Measurements from ENCODE around the gene OOSP1.
"Not testable (repeated sequence)": the region's sequence is repeated elsewhere in the genome, so short reads cannot be mapped to it uniquely, and the experiment has no call there.

OOSP1 gene

GRCh38 chr11:59938132-59938531 lies at the start of gene OOSP1:
Gene OOSP1 (plus strand): TSS chr11:59938432. CDS start chr11:59938455, 23 bp downstream.
- DNase-seq (ENCODE audit: low read depth), result no peak

GRCh38 chr11:59891781-59892181 lies 46.5 kb upstream of the OOSP1 start:
- no peak for DNase-seq (ENCODE audit: low read depth)

- DNase-seq (ENCODE audit: low read depth), result no peak
Observed at GRCh38 chr11:59894616-59895015, 43.6 kb upstream of the OOSP1 start.

- no peak for DNase-seq (ENCODE audit: low read depth)
Observed at GRCh38 chr11:59898046-59898445, 40.2 kb upstream of the OOSP1 start.

- DNase-seq (ENCODE audit: low read depth), result no peak
Observed at GRCh38 chr11:59898650-59899049, 39.6 kb upstream of the OOSP1 start.

- no peak for DNase-seq (ENCODE audit: low read depth)
Observed at GRCh38 chr11:59899532-59899931, 38.7 kb upstream of the OOSP1 start.

GRCh38 chr11:59900366-59901126 lies 37.7 kb upstream of the OOSP1 start:
- DNase-seq (ENCODE audit: low read depth), result no peak

GRCh38 chr11:59901306-59901705 lies 36.9 kb upstream of the OOSP1 start:
- DNase-seq (ENCODE audit: low read depth), result no peak

- not testable (repeated sequence) for DNase-seq (ENCODE audit: low read depth)
Observed at GRCh38 chr11:59903569-59903968, 34.7 kb upstream of the OOSP1 start.

- DNase-seq (ENCODE audit: low read depth), result no peak
Observed at GRCh38 chr11:59918480-59918879, 19.8 kb upstream of the OOSP1 start.

- no peak for DNase-seq (ENCODE audit: low read depth)
Observed at GRCh38 chr11:59918987-59919589, 19.1 kb upstream of the OOSP1 start.

- no peak for DNase-seq (ENCODE audit: low read depth)
Observed at GRCh38 chr11:59923813-59924212, 14.4 kb upstream of the OOSP1 start.

- DNase-seq (ENCODE audit: low read depth), result no peak
Observed at GRCh38 chr11:59931688-59932087, 6.5 kb upstream of the OOSP1 start.

GRCh38 chr11:59938718-59939117 lies 486 bp downstream of the OOSP1 start:
- DNase-seq (ENCODE audit: low read depth), result no peak

GRCh38 chr11:59939482-59939881 lies 1.2 kb downstream of the OOSP1 start:
- DNase-seq (ENCODE audit: low read depth), result no peak

- no peak for DNase-seq (ENCODE audit: low read depth)
Observed at GRCh38 chr11:59941091-59941490, 2.9 kb downstream of the OOSP1 start.

- no peak for DNase-seq (ENCODE audit: low read depth)
Observed at GRCh38 chr11:59943997-59944714, 5.9 kb downstream of the OOSP1 start.

- no peak for DNase-seq (ENCODE audit: low read depth)
Observed at GRCh38 chr11:59944720-59945119, 6.5 kb downstream of the OOSP1 start.

GRCh38 chr11:59953463-59954218 lies 15.4 kb downstream of the OOSP1 start:
- no peak for DNase-seq (ENCODE audit: low read depth)

GRCh38 chr11:59954219-59954847 lies 16.1 kb downstream of the OOSP1 start:
- no peak for DNase-seq (ENCODE audit: low read depth)

- no peak for DNase-seq (ENCODE audit: low read depth)
Observed at GRCh38 chr11:59957094-59957493, 18.9 kb downstream of the OOSP1 start.

All from activated T-helper 9 cell treated with anti-CD3 and anti-CD28 coated beads, Interleukin-2, amount 50 U/mL, for 16 hours (primary cell).